ENCODE results near the gene IQSEC1.

The IQSEC1 gene

GRCh38 chr3:12990781-12991480 lies 82.3 kb downstream of the IQSEC1 start:
- in situ Hi-C loops (cut with HindIII; ENCODE audit: low sequenced_read_pairs): no loop called here

GRCh38 chr3:12990306-12990705 lies 82.9 kb downstream of the IQSEC1 start:
- in situ Hi-C loops (cut with HindIII; ENCODE audit: low sequenced_read_pairs): no loop called here

- in situ Hi-C loops (cut with HindIII; ENCODE audit: low sequenced_read_pairs): no loop called here
Observed at GRCh38 chr3:12988728-12989454, 84.3 kb downstream of the IQSEC1 start.

DNA sequence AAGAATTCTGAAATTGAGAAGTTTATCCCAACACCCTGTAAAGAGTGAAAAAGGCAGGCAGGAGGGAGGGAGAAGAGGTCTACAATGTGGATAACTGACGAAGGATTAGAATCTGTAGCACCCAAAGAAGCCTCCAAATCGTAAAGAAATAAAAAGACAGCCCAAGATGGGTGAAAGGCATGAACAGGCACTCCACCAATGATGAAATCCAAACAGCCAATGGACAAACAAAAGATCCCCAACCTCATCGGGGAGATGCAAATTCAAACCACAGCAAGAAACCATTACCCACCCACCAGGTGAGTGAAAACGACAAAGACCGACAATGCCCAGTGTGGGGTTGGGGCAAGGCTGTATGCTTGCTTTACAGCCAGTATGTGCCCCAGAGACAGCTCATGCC lies 85.6 kb downstream of the IQSEC1 start:
- in situ Hi-C loops (cut with HindIII; ENCODE audit: low sequenced_read_pairs): no loop called here

DNA sequence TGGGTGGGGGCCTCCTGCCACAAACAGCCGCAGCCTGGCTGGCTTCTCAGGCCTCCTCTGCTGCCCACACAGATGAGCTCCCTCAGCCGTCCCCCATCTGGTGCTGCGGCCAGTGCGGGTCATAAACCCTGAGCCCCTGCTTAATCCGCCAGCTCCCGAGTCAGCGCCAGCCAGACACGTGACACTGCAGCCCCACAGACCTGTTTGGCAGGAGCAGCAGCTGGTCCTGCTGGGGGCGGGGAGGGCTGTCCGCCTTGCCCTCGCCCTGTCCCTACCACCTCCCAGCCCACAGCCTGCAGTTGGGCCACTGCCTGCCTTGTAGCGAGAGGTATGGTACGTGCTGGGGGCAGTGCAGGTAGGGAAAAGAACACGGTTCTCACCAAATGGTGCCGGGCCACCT lies 86.2 kb downstream of the IQSEC1 start:
- in situ Hi-C loops (cut with HindIII; ENCODE audit: low sequenced_read_pairs): no loop called here

DNA sequence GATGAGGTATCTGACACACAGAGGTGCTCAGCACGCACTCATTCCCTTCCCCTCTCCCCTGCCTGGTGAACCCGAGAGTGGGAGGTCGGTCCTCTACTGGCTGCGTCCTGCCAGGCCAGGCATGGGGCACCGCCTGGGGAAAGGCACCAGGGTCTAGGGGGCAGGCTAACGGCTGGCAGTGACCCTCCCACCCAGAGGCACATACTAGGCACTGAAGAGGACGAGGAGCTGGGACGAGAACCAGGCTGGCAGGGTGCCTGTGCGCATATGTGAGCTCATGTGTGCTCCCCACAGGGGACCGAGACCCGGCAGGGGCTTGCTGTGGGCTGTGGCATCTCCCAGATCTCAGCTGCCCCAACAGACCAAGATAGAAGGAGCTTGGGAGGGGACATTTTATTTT lies 86.7 kb downstream of the IQSEC1 start:
- in situ Hi-C loops (cut with HindIII; ENCODE audit: low sequenced_read_pairs): no loop called here

GRCh38 chr3:12986031-12986430 lies 87.2 kb downstream of the IQSEC1 start:
- in situ Hi-C loops (cut with HindIII; ENCODE audit: low sequenced_read_pairs): no loop called here

DNA sequence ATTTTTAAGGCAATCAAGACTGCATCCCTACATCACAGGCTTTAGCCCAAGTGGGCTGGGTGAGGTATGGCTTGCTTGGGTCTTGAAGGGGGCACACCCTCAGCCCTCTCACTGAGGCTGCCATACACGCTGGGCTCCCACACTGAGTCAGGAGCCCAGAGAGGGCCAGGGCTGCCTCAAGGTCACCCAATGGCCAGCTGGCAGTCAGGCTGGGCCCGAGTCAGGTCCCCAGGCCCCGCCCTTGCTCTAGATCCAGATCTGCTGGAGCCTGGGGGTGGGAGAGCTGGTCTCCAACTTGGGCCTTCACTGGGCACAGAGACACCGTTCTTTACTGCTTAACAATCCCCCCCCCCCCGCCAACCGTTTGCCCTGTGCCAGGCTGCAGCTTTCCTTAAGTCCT lies 88.1 kb downstream of the IQSEC1 start:
- in situ Hi-C loops (cut with HindIII; ENCODE audit: low sequenced_read_pairs): no loop called here

GRCh38 chr3:12984023-12984823 lies 89.0 kb downstream of the IQSEC1 start:
- in situ Hi-C loops (cut with HindIII; ENCODE audit: low sequenced_read_pairs): no loop called here

DNA sequence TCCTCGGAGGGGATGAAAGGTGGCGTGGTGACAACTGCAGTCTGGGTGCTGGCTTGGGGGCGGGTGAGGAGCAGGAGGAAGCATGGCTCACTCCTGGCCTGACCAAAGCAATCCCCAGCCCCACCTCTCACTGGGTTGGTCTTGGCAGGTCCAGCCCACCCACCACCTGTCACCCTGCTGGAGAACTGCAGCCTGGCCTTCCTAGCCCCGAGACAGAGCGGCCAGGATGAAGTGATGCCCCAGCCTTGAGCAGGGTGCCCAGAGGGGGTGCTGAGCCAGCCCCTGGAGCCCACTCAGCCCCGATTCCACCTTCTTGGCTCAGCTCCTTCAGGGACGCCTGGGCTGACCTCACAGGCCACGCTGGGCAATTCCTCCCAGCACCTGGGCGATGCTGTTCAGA lies 89.9 kb downstream of the IQSEC1 start:
- in situ Hi-C loops (cut with HindIII; ENCODE audit: low sequenced_read_pairs): no loop called here

DNA sequence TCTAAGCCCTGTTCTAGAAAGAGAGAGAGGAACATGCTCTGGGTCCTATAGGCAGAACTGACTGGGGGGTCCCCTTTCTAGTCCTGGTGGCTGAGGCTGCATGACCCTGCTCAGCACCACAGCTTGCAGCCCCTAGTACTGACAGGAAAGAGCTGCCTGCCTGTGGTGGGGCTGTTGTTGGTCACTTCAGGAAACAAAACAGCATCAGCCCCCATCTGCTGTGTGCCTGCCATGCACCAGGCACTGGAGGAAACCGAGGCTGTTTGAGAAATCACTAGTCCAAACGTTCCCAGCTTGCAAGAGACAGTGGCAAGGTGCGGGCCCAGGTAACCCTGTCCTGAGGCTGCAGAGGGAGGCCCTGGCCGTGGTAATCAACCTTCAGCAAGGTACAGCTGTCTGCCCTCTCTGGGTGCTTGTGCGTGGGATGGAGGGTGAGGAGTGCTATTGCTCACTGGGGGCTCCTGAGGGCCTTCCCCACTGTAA lies 90.6 kb downstream of the IQSEC1 start:
- in situ Hi-C loops (cut with HindIII; ENCODE audit: low sequenced_read_pairs): no loop called here

DNA sequence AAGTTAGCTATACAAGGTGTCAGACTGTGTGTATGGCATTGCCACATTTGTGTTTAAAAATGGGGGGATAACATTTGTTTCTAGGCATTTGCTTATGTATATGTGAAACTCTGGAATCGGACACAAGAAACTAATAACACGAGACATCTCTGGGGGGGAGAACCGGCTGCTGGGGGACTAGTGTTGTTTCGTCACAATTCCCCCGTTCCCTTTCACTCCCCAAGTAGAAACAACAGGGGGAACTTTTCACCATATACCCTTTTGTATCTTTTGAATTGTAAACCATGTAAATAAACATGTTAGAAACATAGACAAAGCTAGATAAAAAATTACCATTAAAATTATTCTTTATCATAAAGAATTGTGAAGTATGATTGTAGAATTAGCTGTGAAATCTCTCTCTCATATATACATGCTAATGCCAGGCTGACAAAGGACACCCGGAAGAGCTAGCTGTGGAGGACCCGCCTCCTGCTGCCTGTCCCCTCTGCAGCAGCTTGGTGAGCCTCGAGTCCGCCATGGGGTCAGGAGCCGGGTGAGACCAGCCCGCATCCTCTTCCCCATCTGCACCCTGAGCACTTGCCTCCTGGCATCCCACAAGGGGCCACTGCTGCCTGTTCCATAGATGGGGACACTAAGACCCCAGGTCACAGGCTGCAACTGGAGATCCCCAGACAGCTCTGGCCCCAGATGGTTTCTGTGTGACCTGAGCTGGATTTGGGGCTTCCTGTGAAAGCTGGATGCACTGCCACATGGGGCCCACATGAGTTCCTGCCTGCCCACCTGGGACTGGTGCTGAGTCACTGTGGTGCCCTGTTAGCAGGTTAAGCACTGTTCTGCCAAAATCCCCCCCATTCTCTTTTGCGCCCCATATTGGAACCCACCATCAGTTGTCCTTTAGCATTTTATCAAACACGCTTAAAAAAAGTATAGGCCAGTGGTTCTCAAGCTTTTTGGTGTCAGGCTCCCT lies 91.6 kb downstream of the IQSEC1 start:
- in situ Hi-C loops (cut with HindIII; ENCODE audit: low sequenced_read_pairs): no loop called here

DNA sequence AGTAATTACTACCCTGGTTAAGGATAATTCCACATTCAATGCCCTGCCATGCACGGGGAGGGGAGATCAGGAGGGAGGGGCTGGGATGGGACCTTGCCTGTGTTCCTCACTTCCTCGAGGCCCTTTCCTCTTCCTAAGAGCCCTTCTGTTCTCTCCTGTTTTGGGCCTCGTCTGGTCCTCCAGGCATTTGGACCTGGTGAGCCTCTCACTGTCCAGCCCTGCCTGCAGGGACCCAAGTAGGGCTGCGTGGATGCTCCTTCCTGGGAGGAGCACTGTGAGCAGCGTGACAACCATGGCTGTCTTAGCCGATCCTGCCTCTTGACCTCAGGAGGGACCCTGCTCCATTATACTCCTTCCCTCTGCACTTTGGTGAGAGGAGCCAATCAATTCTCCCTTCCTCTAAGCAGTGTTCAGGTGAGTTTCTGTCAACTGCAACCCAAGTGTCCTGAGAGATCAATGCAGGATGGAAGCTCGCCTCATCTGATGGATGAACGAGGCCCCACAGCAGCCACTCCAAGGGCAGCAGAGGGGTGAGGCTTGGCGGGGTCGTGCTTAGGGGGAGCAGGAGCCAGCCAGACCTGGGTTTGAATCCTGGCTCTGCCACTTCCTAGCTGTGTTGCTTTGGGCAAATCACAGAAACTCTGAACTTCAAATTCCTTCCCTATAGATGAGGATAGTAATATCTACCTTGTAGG lies 92.5 kb downstream of the IQSEC1 start:
- in situ Hi-C loops (cut with HindIII; ENCODE audit: low sequenced_read_pairs): no loop called here

GRCh38 chr3:12979947-12980487 lies 93.2 kb downstream of the IQSEC1 start:
- in situ Hi-C loops (cut with HindIII; ENCODE audit: low sequenced_read_pairs): no loop called here

DNA sequence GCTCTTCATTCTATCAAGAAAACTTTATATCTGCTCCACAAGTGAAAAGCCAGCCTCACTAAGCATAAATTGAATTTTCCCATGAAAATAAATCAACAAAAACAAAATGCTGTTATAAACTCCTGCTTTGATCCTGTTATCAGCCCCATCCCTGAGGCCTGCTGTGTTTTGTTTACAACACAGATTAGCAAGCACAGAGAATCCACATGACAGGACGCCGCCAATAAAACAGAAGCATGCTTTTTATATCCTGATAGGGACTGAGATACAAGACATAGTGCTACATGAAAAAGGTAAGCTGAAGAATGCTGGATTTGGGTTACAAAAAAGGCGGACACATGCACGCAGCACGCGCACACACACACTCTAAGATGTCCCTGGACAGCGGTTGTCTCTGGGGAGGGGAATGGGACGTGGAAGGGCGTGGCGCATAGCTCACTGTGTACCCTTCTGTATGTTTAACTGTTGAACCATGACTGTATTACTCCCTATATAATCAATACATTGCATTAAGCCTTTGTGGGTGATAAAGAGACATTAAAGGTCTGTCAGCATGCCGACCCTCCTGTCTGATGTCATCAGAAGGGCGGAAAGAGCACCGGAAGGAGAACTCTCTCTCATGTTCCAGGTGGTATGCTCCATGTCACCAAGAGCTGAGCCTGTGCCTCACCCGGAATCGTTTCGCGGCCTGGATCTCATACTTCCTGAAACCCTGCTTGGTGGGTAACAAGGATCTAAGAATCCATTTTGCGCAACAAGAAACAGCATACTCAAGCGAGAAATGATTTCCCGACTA lies 93.9 kb downstream of the IQSEC1 start:
- in situ Hi-C loops (cut with HindIII; ENCODE audit: low sequenced_read_pairs): no loop called here

GRCh38 chr3:12978682-12979081 lies 94.5 kb downstream of the IQSEC1 start:
- in situ Hi-C loops (cut with HindIII; ENCODE audit: low sequenced_read_pairs): no loop called here

DNA sequence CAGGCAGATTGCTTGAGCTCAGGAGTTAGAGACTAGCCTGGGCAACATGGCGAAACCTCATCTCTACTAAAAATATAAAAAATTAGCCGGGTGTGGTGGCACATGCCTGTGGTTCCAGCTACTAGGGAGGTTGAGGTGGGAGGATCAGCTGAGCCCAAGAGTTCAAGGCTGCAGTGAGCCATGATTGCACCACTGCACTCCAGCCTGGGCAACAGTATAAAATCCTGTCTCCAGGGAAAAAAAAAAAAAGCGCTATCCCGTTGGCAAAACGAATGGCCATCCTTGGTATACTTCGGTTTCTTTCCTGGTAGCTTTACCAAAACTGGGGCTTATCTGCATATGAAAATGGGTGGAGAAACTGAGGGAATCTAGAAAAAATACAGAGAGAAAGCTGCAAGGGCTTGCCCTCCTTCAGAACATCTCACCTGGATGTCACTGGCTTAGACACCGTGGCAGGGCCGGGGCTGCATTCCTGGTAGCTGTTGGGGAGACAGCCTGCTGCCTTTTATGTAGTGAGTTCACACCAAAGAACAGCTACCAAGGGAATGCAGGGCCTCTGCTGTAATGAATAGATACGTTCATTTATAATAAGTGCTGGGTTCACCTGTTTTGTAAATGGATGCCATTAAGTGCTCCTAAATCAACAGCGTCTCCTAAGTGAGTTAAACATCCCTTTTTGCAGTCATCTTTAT lies 96.0 kb downstream of the IQSEC1 start:
- in situ Hi-C loops (cut with HindIII; ENCODE audit: low sequenced_read_pairs): no loop called here
